NCI-H774 (cell line): Measurements from ENCODE around the gene DNAJC17.
A peak's percentile ranks its signal among the peaks of the same experiment; 100 is the strongest.

Experiments
- DNase-seq: peaks from one replicate; lab custom pipeline; 2025; lab: John Stamatoyannopoulos, UW

Gene DNAJC17

DNA sequence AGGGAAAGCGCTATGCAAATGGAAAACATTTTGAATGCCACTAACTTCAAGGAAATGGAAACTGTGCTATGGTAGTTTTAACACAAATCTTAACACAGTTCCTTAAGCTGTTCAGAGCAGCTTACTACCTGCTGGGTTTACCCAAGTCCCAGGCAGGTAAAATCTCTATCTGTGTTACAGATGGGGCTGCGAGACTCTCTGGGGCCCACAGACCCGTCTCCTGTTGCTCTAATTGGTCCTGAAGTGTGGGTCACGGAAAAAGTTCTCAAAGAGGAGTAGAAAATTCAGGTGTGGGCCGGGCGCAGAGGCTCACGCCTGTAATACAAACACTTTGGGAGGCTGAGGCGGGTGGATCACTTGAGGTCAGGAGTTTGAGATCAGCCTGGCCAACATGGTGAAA lies 17.3 kb downstream of the DNAJC17 start:
- DNase-seq, result no peak

DNA sequence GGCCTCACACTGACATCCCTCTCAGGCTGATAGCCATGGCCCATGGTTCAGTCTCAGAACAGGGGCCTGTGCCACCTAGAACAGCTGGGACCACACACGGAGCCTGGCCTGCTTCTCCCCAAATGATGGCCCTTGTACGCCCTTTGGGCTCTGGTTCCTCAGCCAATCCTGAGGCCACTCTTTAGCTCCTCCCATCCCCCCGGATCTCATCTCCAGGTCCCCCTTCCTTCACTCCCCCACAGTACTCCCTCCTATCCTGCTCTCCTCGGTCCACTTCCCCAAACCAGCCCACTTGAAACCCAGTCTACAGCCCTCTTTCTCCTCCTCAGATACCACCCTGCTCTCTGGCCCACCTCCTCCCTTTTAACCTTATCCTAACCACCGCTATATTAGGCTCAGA lies 18.2 kb downstream of the DNAJC17 start:
- DNase-seq, result no peak

DNA sequence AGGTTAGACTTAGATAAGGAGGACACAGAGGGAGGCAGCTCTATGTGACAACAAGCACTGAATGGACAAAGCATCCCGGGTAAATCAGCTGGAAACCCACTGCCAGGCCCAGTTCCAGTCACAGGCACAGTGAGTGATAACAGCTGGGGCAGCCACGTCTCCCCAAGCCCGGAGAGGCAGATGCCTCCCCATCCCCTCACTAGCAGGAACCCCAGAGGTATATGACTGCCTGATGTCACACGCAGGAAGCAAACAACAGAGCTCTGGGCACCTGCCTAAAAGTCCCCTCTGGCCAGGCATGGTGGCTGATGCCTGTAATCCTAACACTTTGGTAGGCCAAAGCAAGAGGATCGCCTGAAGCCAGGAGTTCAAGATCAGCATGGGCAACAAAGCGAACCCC lies 19.3 kb downstream of the DNAJC17 start:
- DNase-seq, result peak; percentile 27

DNA sequence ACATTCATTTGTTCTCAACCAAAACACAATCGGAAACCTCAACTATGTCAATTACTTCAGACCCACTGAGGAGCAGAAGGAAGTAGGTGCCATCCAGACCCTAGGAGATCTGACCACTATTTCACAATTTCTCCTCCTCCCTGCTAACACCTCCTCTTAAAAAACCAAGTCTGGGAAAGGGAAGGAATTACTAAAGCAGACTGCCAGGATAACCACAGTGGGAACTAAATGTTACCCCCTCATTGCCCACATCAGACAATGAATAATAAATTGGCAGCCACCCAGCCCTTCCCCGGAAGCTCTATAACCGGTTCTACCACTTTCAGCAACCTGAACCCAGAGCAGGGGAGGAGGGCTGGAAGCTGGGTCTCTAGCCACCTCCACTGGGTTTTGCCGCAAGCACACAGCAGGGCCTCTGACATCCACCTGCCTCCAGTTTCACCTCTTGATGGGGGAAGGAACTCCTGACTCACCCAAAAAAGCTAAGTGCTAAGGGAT lies 19.9 kb downstream of the DNAJC17 start:
- peak; percentile 89 for DNase-seq

DNA sequence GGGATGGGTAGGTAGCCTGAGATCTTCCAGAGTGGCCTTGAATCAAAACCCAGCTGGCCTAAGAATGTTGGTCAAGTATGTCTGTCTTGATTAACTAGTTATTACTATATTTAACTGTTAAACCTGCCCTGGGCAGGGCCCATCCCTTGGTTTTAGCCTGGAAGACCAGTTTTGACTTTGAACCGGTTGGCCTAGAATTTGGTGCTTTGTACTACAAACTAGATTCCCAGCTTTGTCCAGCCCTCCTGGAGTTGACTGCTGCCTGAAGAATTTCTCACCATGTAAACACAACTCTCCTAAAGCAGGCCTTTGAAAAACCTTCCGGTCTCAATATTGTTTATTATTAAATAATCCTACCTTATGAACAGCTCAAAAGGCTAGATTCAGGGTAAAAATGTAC lies 21.5 kb downstream of the DNAJC17 start:
- DNase-seq, result no peak

DNA sequence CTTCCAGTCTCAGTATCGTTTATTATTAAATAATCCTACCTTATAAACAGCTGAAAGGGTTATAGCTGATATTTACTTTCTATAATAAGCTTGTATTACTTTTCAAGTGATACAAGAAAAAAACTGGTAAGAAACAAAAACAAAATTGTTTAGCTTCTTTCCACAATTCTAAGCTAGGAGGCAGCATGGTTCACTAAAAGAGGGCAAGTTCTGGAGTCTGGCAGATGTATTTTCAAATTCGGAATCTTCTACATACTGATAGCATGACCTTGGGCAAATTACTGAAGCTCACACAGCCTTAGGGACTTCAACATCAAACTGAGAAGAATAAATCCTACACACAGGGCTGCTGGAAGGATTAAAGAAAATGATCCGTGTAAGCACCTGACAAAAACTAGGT lies 22.1 kb downstream of the DNAJC17 start:
- no peak for DNase-seq

DNA sequence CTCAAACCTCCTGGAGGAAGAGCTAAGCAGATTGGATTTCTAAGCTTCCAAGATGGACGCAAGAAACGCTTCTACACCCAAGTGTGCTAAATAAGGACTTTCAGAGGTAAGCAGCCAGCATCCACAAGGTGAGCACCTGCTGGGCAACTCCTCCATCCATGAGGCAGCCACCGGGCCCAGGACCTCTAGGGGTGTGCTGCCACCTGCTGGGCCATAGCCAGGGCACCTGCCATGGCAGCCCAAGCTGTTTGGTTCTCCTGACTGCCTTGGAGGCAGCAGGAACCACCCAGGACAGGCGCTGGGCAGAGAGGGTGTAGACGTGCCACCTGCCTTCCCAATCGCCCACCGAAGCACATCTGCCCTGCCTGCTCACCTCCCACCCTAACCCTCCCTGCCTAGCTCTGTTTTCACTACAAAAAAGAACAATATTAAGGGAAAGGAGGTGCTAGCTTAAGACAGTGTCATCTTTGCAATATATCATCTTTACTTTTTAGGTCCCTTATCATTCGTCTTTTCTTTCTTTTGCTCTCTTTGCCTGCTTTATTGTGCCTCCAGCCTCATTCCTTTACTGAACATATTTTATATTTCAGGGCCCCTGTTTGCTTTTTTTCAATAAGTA lies 24.6 kb downstream of the DNAJC17 start:
- peak; percentile 75 for DNase-seq

DNA sequence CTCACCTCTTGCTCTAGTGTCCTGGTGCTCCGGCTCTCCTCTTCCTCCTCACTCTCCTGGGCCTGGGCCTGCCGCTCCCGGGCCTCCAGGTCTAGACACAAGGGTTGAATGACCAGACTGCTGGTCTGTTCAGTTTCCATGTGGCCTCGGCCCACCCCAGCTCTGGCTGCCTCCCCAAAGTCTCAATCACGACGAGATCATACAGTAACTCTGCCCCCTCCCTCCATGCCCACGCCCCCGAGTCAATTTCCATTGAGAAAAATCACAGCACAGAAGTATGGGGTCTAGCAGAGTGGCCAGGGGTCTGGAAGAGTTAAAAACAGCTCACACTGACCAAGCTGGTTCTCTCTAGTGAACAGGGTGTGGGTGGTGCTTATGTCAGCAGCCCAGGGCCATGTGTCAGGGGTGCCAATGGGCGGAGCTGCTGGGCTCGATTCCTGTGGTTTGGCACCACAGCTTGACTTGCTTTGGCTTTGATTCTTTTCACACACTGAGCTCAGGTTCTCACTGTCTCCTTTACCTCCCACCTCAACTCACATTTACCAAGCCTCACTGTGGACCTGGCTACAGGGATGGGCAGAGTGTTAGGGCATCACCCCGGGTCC lies 30.6 kb downstream of the DNAJC17 start:
- DNase-seq, result no peak

DNA sequence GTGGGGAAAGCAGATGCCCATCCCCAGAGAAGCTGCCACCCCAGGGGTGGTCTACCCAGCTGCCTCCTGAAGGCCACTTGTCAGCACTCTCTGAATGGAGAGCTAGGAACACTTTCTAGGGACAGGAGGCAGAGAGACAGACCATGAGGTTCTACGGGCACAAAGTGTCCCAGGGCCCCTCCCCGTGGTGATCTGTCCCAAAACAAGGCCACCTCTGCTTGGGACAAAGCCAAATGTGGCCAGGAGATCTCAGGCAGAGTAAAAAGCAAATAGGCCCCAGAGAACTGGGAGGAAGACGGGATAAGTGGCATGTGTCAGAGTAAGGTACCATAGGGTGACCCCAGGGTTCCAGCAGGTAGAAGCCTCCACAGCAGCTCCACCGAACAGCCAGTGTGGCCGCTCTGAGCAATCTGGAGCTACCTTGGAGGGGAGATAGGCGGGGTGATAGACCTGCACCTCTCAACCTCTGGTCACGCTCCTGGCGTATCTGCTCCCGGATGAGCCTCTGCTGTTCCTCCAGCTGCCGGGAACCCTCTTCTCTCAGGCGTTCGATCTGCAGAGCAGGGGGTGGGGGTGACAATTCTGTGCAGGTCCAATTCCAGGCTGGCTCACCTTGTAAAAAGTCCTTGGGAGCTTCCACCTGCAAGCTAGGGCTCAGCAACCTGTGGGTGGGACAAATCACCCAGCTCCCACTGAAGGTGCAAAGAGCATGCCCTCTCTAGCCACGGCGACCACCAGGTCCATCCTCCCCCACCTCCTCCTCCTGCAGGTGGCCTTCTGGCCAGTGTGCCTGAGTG lies 31.3 kb downstream of the DNAJC17 start:
- no peak for DNase-seq

DNA sequence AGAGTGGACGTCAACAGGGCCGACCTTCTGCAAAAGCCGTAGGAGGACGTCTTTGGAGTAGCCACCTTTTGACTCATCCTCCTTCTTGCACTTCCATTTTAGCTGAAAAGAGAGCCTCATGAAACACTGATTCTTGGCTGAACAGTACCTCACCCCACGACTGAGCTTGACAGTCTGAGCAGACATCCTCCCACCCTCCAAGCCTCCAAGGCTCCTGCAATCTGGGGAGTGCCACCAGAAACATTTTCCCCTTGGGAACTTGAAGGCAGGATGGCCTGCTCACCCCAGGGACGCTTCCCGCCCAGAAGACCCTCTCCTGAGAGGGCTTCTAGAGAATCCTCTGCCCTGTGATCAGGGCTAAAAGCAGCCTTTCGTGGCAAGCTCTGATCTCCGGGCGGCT lies 32.3 kb downstream of the DNAJC17 start:
- DNase-seq, result no peak

DNA sequence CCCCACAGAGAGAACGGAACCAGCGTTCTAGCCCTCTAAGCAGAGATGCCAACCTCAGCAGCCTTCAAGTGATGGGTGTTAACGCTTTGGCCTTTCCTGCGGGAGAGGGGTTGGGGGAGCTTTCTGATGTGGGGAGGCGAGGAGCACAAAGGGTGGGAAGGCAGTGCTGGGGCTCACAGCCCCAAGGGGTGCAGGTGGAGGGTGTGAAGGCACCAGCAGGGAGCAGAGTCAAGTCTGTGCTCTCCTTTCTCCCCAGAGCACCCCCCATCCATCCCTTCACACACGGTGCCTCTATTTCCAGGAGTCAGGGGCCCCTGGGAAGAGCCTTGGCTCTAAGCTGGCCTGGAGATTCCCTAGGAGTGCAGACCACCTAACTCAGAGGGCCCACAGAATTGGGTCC lies 33.4 kb downstream of the DNAJC17 start:
- no peak for DNase-seq

DNA sequence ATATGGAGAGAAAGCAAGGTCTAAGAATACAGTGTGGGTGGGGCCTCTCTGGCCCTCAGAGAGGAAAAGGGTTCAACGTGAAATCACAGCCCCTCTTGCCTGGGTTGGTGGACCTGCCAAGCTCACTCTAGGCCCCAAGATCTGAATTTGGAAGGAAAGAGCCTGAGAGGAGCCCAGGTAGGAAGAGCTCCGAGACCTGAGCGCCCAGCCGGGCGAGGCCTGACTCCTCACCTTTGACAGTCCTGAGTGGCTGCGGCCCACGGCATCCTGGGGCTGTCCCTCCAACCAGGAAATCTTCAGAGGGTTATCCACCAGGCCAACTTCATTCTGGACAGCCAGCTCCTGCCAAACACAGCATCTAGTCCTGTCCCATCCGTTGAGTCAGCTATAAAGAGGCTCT lies 33.8 kb downstream of the DNAJC17 start:
- DNase-seq, result no peak

DNA sequence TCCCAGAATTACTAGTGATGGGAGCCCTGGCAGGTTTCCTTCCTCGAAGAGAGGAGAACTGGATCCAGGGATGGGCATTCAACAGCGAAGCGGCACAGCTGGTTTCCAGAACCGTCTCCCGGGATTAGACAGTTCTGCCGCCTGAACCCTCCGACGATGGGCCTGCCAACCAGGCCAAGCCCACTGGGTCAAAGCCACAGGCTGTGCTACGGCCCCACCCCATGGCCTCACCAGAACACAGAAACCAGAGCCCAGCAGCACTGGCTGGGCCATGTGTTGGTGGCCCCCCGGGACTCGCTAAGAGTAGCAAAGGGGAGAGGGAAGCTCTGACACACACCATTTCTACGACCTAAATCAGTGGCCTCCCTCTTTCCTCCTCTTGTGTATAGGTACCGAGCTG lies 35.3 kb downstream of the DNAJC17 start:
- DNase-seq, result no peak

DNA sequence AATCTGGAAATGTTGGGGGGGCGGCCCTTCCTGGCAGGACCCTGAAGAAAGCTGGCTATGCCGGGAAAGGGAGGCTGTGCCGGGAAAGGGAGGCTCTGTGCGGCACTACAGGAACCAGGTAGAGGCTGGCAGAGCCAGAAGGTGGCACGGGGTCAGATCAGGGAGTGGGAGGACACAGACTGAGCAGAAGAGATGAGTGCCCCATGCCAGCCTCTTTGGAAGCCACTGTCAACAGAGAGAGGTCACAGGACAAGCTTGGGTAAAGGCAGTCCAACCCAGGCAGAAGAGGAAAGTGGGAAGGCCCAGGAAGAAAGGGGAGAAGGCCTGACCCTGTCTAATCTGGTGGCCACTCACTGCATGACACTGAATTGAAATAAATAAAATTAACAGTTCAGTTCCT lies 36.0 kb downstream of the DNAJC17 start:
- no peak for DNase-seq

DNA sequence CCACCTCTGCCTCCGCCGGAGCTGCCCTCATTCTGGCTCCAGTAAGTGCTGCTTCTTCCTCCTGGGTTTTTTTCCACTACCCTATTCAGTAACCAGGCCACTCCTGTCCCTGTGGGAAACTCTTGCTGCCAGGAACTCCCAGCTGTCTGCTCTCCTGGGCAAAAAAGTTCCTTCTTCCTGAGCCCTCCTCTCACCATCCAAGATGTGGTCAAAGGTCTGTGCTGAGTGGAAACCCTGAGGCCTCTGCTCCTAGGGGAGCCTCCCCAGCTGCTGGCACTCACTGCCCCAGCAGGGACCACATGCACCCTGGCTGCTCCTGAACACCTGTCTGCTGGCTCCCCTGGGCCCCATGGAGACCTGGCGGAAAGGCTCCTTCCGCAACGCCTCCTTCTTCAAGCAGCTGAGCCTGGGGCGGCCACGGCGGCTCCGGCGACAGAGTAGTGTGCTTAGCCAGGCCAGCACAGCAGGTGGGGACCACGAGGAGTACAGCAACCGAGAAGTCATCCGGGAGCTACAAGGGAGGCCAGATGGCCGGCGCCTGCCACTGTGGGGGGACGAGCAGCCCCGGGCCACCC lies 37.0 kb downstream of the DNAJC17 start:
- no peak for DNase-seq

DNA sequence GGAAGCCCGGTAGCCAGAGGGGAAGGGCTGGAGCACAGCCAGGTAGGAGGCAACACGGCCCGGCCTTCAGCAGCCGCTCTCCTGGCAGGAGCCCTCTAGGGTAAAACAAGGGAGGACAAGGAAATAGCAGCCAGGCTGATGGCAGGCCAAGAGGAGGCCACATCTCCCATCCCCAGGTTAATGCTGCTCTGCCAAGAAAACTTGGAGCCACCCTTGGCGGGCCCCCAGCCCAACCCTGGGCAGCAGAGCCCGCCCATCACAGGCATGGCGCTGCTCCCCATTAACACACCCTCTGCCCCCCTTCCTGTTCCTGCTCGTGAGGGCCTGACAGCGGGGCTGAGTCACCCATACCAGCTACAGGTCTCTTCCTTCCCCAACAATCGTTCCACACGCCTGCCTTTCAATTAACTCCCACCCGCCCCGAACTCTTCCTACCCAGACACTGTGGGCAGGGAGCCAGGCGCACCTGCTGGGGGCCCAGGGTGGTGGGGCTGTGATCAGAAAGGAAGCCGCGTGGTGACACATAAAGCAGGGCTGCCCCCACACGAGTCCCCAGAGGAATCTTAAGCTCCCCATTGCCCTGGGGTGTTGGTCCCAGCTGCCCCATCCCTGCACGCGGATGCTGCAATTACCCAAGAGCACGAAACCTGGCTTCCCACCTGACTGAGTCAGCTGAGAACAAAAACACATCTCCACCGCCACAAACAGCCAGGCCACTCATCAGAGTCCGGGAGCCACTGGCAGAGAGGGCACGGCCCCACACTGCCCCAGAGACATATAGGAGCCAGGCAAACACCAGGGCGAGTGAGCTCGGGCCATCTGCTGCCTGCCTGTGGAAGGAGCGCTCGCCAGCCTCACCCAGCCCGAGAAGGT lies 37.8 kb downstream of the DNAJC17 start, which contains the start of gene C15orf62:
Gene C15orf62 (plus strand): TSS at position 707 of the 873 bp plus-strand sequence. CDS start 516 bp downstream, outside the sequence.
- DNase-seq, result no peak

DNA sequence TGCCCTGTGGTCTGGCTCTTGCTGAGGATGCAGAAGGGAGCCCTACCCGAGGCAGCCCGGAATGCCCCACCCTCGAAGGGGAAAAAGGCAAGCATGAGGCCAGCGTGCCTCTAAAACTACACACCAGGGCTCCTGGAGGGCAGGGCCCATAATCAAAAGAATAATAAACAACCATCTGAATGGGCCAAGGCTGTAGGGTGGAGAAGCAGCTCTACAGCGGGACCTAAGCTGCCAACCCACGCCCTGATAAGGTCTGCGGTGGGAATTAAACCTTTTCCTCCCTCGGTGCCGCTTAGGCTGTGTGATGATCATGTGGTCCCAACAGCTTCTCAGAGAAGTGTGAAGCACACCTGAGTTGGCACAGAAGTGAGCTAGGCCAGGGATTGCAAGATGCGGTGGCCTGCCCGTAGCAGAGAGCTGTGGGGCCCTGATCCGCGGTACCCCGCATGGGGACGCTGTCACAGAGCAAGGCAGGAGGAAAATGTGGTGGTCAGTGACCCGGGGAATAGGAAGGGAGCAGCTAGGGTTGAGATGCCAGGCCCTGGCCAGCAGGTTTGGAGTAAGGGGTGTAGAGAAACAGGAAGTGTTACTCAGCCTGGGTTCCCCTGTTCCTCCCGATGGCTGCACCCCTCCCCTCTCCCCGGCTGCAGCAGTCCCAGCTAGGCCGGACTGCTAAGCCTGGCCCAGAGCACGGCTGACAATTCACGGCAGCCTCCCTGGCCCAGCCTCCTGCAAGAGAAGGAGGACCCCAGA lies 38.6 kb downstream of the DNAJC17 start:
- no peak for DNase-seq

DNA sequence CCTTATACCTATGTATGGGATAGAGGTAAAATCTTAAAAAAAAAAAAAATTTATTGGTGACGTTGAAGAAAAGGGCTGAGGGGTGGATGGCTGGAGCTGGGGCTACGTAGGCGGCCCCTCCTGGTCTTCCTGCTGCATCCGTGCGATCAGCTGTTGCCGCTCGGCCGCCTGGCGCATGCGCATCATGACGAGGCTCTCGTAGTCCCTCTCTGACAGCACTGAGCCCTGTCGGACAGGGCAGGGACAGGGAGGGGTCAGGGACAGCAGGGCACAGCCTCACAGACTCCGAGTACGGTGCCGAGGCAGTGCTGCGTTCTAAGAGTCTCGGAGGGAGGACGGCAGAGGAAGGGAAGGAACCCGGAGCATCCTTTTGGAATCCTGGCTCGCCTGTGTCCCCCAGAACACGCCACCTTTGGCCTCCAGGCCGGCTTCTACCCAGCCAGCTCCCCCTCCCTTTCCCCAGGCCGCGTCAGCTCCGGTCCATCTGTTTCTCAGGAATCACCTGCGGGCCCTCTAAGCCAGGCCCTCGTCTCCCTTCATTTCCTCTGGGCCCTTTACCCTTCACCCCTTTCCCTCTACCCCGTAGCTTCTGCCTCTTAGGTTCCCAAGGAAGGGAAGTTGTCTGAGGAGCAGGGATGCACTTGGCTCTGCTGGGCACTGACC lies 39.3 kb downstream of the DNAJC17 start:
- no peak for DNase-seq

DNA sequence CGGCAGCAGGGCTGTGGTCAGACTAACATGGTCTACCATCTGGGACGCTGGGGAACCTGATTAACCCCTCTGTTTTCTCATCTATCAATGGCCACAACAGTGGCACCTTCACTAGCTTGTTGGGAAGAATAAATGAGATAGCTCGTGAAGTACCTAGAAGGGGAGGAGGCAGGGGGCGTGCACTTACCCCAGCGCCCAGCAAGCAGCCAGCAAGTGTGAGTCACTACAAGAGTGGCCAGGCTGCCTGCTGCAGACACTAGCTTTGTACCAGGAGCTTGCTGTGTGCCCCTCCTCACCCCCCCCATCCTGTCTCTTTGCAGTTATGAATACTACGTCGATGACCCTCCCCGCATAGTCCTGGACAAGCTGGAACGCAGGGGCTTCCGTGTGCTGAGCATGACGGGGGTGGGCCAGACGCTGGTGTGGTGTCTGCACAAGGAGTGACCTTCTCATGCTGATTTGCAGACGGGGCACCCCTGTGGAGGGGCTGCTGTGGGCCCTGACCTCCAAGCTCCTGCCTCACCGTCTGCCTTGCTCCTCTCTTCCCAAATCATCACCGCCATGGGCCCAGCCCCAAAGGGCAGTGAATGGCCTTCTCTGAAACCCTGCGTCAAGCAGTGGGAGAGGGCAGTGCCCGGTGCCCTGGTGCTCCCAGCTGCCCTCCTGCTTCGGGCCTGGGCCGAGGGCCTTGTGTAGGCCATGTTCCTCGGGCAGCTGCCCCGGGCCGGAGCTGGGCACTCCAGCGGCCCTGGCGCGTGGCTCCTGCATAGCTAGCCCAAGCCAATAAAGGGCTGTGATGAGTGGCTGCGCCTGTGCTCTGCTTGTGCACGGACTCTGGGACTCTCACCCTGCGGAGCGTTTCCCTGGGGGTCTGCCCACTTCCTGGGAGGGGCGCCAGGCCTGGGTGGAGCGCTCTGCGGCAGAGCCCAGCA lies 40.1 kb downstream of the DNAJC17 start:
- DNase-seq, result no peak
